Measurements from ENCODE around the gene POTEH.
"Not testable (repeated sequence)": the region's sequence is repeated elsewhere in the genome, so short reads cannot be mapped to it uniquely, and the experiment has no call there.

Gene POTEH

DNA sequence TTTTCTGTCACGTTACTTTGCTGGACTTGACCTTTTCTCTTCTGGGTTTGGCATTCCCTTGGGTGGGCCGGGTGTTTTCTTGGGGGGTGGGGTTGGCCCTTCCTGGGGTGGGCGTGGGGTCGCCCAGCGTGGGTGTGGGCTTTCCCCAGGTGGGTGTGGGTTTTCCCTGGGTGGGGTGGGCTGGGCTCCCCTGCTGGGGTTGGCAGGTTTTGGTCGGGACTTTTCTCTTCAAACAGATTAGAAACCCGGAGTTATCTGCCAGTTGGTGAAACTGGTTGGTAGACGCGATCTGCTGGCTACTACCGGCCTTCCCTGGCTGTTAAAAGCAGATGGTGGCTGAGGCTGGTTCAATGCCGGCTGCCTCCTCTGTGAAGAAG, at the start of gene POTEH:
POTEH (plus strand) TSS at position 278 of the 377 bp plus-strand sequence; CDS start at position 330, 52 bp downstream.
- not testable (repeated sequence) for DNase-seq

DNA sequence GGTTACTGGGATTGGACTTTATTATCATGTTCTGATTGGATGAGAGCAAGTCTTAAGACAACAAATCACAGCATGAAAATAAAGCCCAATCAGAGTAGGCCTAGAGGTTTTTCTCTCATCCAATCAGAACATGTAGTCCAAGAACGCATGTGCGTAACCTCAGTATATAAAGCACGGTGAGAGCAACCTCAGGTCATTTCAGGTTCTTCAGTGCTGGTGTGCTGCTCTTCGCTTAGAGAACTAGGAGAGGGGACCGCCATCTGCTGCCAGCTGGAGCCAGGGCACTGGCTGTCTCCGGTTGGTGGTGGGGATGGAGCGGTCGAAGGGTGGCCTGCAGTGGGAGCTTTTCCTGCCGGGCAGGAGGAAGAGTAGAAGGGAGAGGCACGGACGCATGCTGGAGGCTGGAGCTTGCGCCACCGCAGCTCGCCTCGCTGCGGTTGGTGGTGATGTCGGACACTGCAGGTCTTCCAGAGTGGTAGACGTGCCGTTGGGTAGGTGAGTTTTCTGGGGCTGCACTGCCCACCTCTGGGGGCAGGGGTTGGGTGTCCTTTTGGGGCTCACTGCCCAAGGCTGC, 47.5 kb upstream of the POTEH start:
- not testable (repeated sequence) for DNase-seq

DNA sequence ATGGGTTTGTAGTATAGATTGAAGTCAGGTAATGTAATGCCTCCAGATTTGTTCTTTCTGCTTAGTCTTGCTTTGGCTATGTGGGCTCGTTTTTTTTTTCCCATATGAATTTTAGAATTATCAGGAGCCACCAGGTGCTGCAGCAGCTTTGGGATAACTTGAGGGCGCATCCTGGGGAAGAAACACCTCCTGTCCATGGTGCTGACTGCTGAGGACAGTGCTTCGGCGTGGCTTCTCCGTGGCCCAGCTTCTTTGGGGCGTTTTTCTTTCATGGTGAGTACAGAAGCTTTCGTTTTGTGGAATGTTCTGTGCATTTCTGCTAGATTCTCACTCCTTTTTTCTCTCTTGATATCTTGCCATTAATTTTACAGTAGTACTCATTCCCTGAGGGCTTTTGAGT, 37.9 kb upstream of the POTEH start:
- not testable (repeated sequence) for DNase-seq

DNA sequence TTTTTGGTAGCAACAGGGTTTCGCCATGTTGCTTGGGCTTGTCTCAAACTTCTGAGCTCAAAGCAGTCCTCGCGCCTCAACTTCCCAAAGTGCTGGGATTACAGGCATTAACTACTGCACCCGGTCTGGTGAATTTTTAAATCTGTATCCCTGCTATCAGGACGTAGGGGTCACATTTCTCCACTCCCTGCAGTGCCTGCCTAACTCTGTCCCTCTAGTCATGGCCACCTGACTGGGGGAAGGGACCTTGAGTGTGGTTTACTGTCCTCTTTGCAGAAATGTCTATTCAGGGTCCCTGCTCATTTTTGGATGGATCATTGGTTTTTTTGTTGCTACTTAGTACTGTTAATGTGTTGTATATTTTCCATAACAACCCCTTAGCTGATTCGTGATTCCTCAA, 37.1 kb upstream of the POTEH start:
- not testable (repeated sequence) for DNase-seq

DNA sequence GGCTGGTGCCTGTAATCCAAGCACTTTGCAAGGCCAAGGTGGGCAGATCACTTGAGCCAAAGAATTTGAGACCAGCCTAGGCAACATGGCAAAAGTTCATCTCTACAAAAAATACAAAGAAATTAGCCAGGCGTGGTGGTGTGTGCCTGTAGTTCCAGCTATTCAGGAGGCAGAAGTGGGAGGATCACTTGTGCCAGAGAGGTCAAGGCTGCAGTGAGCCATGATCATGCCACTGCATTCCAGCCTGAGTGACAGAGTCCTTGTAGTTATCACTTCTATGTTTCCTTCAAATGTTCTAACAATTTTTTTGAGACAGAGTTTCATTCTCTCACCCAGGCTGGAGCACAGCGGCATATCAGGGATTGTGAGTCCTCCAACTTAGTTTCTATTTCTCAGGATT, 36.6 kb upstream of the POTEH start:
- DNase-seq: not testable (repeated sequence)

DNA sequence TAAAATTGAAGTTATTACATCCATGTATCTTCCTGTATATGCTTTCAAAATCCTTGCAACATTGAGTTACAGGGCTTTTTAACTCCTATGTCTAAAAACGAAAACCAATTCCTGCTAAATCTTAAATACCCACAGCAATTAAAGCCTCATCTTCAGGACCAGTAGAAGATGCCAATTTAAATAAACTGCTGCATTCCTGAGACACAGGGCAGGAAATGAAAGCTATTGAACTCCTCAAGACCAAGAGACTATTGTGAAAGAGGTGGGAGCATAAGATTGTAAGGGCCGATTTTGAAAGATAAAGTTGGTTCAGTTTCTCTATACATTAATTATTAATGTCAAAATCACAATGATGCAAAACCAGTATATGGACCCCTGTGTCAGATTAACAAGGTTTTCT, 28.7 kb upstream of the POTEH start:
- not testable (repeated sequence) for DNase-seq

DNA sequence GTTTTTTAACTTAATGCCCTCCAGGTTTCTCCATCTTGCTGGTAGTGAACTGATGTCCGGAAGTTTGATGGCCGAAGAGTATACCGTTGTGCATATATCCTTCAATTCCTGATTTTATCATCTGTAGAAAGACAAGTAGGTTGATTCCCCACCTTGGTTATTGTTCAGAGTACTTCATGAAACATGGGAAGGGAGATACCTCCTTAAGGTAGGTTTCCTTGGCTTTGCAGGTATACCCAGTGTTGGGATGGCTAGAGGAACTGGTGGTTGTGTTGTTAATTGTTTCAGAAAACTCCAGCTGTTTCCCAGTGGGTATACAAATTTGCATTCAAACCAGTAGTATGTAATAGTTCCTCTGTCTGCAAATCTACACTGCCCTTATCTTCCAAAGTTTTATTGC, 25.1 kb upstream of the POTEH start:
- not testable (repeated sequence) for DNase-seq

DNA sequence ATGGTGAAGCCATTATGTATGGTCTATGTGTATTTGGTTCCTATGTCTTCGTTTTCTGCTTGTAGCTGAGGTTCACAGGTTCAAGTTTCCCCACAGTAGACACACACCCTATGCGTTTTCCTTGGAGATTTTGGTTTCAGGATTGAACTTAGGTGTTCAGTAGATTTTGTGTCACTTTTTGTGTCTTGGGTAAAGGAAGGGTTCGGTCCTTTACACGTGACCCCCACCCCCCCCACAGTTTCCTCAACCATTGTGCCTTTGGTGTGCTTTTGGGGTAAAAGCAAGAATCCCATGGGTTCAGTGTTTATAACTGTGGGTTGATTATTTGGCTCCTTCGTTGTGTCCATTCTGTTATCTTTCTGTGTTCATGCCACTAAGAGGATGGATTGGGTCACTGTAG, 24.3 kb upstream of the POTEH start:
- not testable (repeated sequence) for DNase-seq

DNA sequence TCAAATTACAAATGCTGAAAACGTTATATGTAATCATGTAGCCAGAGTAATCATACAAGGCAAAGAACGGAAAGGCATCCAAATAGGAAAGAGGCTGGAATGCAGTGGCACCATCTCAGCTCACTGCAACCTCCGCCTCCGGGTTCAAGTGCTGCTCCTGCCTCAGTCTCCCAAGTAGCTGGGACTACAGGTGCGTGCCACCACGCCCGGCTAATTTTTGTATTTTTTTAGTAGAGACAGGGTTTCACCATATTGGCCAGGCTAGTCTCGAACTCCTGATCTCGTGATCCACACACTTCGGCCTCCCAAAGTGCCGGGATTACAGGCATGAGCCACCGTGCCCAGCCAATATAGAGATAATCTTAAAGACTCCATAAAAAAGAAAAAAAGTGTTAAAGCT, 20.4 kb upstream of the POTEH start:
- not testable (repeated sequence) for DNase-seq

DNA sequence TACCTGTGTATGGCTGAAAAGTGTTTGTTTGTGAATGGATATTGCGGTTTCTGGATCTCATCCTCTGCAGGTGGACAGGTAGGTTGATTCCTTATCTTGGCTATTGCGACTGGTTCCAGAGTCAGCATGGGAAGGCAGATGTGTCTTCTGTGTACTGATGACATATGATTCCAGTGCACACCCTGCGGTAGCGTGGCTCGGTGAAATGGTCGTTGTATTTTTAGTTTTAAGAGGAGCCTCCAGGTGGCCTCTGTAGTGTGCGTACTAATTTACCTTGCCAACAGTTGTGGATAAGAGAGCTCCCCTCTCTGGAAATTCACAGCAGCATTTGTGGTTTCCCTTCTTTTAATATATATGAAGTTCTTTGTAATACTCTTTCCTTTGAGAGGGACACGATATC, 10.1 kb upstream of the POTEH start:
- not testable (repeated sequence) for DNase-seq

DNA sequence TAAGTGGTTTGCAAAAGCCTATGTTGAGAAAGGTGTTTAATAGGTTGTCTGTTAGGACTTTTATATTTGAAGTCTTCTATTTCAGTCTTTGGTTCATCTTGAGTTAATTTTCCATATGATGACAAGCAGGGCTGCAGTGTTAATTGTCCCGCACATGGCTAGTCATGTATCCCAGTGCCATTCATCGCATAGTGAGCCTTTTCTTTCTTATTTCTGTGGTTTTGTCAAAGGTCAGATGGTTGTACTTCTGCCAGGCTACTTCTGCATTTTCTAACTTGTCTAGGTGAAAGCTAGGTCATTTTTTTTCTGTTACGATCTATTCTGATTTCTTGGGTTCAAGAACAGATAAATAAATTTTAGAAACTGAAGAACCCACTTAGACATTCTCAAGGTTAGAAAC, 5.7 kb upstream of the POTEH start:
- DNase-seq: not testable (repeated sequence)

DNA sequence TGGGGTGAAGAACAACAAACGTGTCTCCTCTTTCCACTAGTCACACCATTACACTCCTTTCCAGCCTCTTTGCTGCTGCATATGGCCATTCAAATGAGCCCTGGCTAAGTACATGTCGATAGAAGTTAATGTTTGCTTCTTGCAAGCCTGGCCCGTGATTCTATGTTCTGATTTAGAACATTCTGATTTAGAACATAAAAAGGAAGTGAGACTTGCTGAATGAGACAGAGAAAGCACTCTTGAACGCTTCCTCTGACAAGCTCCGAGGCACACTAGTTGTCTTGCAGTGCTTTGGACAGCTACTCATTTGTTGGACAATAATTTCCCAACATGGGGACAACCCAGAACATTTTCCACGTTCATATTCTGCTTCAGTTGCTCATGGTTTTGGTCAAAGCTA, 5.1 kb upstream of the POTEH start:
- not testable (repeated sequence) for DNase-seq

DNA sequence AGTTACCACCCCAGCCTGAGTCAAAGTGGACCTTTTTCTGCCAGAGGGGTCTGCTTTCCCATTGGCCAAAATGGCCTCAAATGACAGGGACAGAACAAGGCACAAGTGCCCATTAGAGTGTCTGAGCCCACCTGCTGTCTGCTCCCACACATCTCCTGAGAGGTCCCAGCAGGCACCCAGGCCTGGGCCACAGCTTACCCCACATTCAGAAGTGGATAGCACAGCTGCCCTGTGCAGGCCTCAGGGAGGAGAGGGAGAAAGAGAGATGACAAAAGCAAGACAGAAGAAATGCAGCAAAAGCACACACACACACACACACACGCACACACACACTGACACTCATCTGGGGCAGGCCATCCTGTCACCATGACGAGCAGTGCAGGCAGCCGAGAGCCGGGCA, 4.2 kb upstream of the POTEH start:
- not testable (repeated sequence) for DNase-seq

DNA sequence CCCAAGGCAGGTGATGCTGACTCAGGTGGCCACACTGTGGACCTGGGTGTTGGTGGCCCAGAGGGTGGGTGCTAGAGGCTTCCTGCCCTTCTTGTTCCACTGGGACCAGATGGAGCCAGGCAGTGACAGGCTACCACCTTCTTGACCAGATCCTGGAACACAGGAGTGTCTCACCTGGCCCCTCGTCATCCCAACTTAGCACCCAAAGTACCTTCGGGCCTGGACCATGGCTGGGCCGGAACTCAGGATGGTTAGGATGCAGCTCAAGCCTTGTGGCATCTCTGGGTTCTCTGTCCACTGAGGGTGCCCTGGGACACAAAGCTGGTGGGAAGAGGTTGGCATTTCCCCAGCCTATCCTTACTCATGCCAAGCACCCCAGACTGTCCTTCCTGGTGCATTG, 2.7 kb upstream of the POTEH start:
- DNase-seq: not testable (repeated sequence)

DNA sequence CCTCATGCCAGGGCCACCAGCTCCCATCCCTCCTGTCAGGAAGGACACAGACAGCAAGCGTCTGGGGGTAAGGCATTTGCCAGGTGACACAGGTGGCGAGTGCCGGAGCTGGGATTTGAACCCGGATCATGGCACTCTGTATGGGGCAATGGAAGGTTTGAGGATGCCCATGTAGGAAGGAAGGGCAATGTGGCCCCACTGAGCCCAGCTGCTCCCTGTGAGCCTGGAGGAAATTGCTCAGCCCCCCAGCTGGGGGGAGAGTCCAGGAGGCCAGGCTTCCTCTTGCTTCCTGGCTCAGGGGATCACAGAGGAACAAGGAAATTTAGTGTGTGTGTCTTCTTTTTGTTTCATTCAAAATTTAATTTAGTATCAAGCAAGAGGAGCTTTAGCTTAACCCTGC, 2.1 kb upstream of the POTEH start:
- not testable (repeated sequence) for DNase-seq

DNA sequence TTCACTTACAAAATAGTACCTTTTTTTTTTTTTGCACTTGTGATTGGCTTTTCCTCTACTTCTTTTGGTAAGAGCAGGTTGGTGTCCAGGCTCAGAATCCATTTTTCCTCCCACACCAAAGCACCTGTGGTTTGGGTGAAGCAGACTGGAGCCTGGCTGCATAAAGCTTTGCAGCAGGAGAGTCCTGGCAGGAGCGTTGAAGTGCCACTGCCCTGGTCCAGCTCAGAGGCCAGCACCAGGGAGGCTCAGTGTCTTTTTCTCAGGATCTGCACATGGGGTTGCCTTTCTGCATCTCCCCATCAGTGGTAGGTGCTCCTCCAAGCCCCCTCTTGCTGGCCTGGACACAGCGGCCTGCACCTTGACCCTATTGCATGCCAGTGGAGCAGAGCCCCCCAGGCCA, 1.7 kb upstream of the POTEH start:
- DNase-seq: not testable (repeated sequence)

DNA sequence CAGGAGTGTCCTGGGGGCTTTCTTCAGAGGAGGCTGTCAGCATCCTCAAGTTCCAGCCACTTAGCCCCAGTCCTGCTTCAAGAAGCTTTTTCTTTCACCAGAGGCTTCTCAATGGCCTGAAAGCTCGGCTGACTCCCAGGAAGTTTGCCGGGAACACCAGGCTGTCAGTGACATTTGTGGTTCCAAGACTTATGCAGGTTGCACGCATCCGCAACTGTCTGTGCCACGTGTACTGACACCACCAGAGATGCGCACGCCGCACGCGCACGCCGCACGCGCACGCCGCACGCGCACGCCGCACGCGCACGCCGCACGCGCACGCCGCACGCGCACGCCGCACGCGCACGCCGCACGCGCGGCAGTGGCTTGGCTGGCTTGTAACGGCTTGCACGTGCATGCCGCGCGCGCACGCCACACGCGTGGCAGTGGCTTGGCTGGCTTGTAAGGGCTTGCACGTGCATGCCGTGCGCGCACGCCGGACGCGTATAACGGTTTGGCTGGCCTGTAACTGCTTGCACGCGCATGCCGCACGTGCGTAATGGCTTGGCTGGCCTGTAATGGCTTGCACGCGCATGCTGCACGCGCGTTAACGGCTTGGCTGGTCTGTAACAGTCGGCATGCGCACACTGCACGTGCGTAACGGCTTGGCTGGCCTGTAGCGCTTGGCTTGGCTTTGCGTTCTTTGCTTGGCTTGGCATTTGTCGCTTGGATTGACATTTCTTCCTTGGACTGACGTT, 646 bp upstream of the POTEH start:
- DNase-seq: not testable (repeated sequence)

DNA sequence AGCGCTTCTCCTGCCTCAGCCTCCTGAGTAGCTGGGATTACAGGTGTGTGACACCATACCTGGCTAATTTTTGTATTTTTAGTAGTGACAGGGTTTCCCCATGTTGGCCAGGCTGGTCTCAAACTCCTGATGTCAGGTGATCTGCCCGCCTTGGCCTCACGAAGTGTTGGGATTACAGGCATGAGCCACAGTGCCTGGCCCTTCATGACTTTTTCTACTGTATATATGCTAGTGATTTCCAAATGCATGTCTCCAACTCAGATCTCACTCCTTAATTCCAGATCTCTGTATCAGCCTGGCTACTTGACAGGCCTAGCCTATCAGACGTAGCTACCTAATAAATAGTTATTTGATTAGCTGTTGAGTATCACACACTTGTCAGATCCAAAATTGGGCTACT, 23.8 kb downstream of the POTEH start:
- DNase-seq: not testable (repeated sequence)

DNA sequence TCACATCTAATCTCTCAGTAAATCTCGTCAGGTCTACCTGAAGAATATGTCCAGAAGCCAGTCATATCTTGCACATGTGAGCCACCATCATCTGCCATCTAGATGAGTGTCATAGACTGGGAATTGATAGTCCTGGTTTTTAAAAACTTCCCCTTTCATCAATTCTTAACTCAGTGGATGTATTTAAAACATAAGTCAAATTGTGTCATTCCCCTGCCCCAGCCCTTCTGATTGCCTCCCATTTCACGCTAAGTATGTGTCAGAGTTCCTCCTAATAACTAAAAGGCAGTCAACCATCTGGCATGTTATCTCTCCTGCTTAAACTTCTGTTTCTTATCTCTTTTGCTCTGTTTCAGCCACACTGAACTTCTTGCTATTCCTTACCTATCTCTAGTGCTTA, 24.3 kb downstream of the POTEH start:
- DNase-seq: not testable (repeated sequence)

DNA sequence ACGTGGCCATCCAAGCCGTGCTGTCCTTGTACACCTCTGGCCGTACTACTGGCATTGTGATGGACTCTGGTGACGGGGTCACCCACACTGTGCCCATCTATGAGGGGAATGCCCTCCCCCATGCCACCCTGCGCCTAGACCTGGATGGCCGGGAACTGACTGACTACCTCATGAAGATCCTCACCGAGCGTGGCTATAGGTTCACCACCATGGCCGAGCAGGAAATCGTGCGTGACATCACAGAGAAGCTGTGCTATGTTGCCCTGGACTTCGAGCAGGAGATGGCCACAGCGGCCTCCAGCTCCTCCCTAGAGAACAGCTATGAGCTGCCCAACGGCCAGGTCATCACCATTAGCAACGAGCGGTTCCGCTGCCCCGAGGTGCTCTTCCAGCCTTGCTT, 32.1 kb downstream of the POTEH start:
- DNase-seq: not testable (repeated sequence)

DNA sequence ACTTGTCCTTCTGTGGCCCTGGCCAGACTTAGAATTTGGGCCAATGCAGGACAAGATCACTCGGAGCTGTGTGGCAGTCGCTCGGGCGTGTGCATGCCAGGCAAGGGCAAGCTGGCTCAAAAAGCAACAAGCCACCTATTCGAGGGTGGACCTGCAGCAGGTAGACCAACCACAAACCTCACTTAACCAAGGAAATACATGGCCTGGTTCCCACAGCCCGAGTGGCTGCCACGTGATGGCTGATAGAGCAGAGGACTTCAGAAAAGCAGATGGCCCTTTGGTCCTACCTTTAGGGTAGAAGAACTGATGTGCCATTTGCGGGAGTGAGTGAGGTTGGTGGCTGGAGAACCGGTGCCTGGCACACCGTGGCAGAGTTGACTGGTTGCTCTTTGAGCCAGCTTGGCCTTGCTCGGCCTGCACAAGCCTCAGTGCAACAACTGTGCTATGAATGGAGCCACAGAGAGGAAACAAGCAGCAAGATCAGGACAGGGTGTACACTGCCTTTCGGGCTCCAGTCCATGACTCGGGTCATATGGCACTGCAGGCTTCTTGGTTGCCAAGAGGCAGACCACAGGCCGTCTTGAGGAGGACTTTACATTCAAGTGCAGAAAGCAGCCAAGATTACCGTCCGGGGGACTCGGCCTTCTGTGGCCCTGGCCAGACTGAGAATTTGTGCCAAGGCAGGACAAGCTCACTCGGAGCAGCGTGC, 39.5 kb downstream of the POTEH start:
- DNase-seq: not testable (repeated sequence)

DNA sequence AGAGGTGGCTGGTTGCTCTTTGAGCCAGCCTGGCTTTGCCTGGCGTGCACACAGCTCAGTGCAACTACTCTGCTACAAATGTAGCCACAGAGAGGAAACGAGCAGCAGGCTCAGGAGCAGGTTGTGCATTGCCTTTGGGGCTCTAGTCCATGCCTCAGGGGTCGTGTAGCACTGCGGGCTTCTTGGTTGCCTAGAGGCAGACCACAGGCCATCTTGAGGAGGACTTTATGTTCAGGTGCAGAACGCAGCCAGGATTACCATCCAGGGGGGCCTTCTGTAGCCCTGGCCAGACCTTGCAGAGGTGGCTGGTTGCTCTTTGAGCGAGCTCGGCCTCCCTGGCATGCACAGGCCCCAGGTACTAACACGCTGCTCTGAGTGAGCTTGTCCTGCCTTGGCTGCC, 41.2 kb downstream of the POTEH start:
- DNase-seq: not testable (repeated sequence)

DNA sequence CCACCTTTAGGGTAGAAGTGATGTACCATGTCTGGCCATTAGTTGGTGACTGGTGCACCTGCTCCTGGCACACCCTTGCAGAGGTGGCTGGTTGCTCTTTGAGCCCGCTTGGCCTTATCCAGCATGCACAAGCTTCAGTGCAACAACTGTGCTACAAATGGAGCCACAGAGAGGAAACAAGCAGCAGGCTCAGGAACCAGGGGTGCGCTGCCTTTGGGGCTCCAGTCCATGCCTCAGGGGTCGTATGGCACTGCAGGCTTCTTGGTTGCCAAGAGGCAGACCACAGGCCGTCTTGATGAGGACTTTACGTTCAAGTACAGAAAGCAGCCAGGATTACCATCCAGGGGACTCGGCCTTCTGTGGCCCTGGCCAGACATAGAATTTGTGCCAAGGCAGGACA, 44.6 kb downstream of the POTEH start:
- not testable (repeated sequence) for DNase-seq

All from activated CD4-positive, alpha-beta T cell treated with anti-CD3 and anti-CD28 coated beads, Interleukin-10, Interleukin-2, amounts not matched to agents 100 ng/mL and 50 ng/mL, durations not matched to agents 16 hours and 8 hours (primary cell).